Activated CD8-positive, alpha-beta T cell treated with anti-CD3 and anti-CD28 coated beads for 36 hours (primary cell): ENCODE measurements around the gene NAALADL2. TPM values are rescaled to one million over a fixed set of nuclear protein-coding genes. Genes with fewer than 3 reads are reported as not detected.

ENCODE experiments used
- ATAC-seq: fragments of 200-7000 bp; cut with Tn5 transposase; one replicate; pipeline ENCODE4 v1.10.0; 2021; ENCODE audit warnings: mild to moderate bottlenecking, moderate library complexity
- CTCF ChIA-PET: fragments of 350-600 bp; sonication (Branson Sonifier 250); formaldehyde crosslinking; loops from one replicate; lab custom pipeline; 2021; ENCODE audit warnings: antibody characterized with exemption; lab: Charles Lee
- POLR2A ChIA-PET: fragments of 350-600 bp; sonication (Branson Sonifier 250); formaldehyde crosslinking; loops from one replicate; lab custom pipeline; 2021; ENCODE audit warnings: antibody characterized with exemption; lab: Charles Lee
- DNase-seq: peaks from one replicate; pipeline ENCODE4 v3.0.0-alpha.2; 2020
- H3K27ac Mint-ChIP-seq: one replicate; pipeline ENCODE4 v1.8.0; 2021; ENCODE audit warnings: mild to moderate bottlenecking, mixed read lengths
- H3K27me3 Mint-ChIP-seq: one replicate; pipeline ENCODE4 v1.8.0; 2021; ENCODE audit warnings: mixed read lengths
- H3K36me3 Mint-ChIP-seq: one replicate; pipeline ENCODE4 v1.8.0; 2021; ENCODE audit warnings: low read depth, mixed read lengths
- H3K4me1 Mint-ChIP-seq: one replicate; pipeline ENCODE4 v1.8.0; 2021; ENCODE audit warnings: low read depth, mixed read lengths
- H3K4me3 Mint-ChIP-seq: one replicate; pipeline ENCODE4 v1.8.0; 2021; ENCODE audit warnings: mild to moderate bottlenecking, moderate library complexity, mixed read lengths
- H3K9me3 Mint-ChIP-seq: one replicate; pipeline ENCODE4 v1.8.0; 2021; ENCODE audit warnings: mixed read lengths
- CTCF ChIP-seq: fragments of 200-600 bp; IDR thresholded peaks from one replicate; pipeline ENCODE4 v1.8.0; 2022; ENCODE audit warnings: antibody characterized with exemption, mild to moderate bottlenecking
- intact Hi-C: fragments of 100-400 bp; cut with micrococcal nuclease; formaldehyde crosslinking; loops from one replicate; pipeline ENCODE4 v1.10.0; 2022
- total RNA-seq, 2 experiments: library from RNA; stranded (reverse); gene quantifications; one replicate each; pipeline ENCODE4 v1.2.3, GENCODE V29; 2021

The NAALADL2 gene
- total RNA-seq, 2 experiments from 2014 or later: 0.60 TPM; not detected in 1

DNA sequence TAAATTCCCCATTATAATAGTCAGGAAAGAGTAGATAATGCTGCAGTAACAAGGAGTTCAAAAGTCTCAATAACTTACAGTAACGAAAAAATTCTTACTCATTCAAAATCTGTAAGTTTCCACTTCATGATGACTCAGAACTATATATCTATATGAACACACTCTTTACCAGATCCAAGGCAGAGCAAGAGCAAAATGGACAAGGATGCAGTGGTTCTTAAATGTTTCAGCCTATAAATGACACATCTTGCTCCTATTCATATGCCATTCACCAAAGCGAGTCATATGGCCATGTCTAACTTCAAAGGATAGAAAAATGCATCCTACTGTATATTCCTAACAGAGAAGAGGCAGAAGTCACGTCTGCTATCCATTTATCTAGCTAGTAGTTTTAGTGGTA is 787.7 kb downstream of the NAALADL2 start:
- intact Hi-C loops: no loop called here
- POLR2A ChIA-PET: no interaction called here
- ATAC-seq (no peak), DNase-seq (no peak)
- no peaks in the 10 kb centered on the region for H3K9me3 Mint-ChIP-seq
- TF ChIP-seq CTCF: no peak
- no peak overlapping the region for H3K4me3 Mint-ChIP-seq
- CTCF ChIA-PET: no interaction called here
- no peaks in the 10 kb centered on the region for H3K27me3 Mint-ChIP-seq
- no peak overlapping the region for H3K27ac Mint-ChIP-seq
- H3K4me1 Mint-ChIP-seq: no peaks in the 10 kb centered on the region
- H3K36me3 Mint-ChIP-seq: no peaks in the 10 kb centered on the region

- H3K36me3 Mint-ChIP-seq: no peaks in the 10 kb centered on the region
- H3K9me3 Mint-ChIP-seq: peaks cover 3% of the 10 kb centered on the region
- no peak for DNase-seq
- no peaks in the 10 kb centered on the region for H3K27me3 Mint-ChIP-seq
- intact Hi-C loops: no loop called here
- no peak overlapping the region for H3K27ac Mint-ChIP-seq
- ChIA-PET CTCF (no interaction called here), POLR2A (no interaction called here)
- ATAC-seq: no peak
- no peak for TF ChIP-seq CTCF
- H3K4me3 Mint-ChIP-seq: no peak overlapping the region
- no peaks in the 10 kb centered on the region for H3K4me1 Mint-ChIP-seq
Measured at GRCh38 chr3:175648899-175649298, 789.8 kb downstream of the NAALADL2 start.

DNA sequence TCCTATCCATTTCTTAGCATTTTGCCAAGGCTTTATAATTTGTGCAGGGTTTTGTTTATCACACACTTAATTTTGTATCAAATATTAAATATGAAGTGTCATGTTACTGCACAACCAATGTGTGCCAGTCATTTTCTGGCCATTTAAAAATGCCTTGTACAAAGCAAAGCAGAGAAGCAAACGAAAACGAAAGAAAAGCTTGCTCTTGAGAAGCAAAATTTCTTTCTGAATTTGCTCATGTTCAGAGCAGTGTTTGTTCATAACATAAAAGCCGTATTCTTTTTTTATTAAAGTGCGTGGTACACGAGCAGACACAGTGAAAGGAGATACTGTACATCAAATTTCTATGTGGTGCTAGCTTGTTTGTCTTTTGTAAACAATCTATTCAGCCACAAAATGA is 792.6 kb downstream of the NAALADL2 start:
- ChIA-PET CTCF (no interaction called here), POLR2A (no interaction called here)
- DNase-seq: no peak
- Mint-ChIP-seq H3K27me3 (no peaks in the 10 kb centered on the region), H3K36me3 (no peaks in the 10 kb centered on the region), H3K9me3 (peaks cover 6% of the 10 kb centered on the region), H3K4me1 (no peaks in the 10 kb centered on the region), H3K4me3 (no peak overlapping the region), H3K27ac (no peak overlapping the region)
- no peak for TF ChIP-seq CTCF
- intact Hi-C loops: no loop called here
- no peak for ATAC-seq

GRCh38 chr3:175655351-175655750 is 796.2 kb downstream of the NAALADL2 start:
- Mint-ChIP-seq H3K27me3 (no peaks in the 10 kb centered on the region), H3K36me3 (no peaks in the 10 kb centered on the region), H3K4me3 (no peak overlapping the region), H3K27ac (no peak overlapping the region), H3K4me1 (no peaks in the 10 kb centered on the region), H3K9me3 (peaks cover 6% of the 10 kb centered on the region)
- no peak for TF ChIP-seq CTCF
- ATAC-seq (no peak), DNase-seq (no peak)
- CTCF ChIA-PET: no interaction called here
- intact Hi-C loops: no loop called here
- POLR2A ChIA-PET: no interaction called here

- H3K4me1 Mint-ChIP-seq: no peaks in the 10 kb centered on the region
- no peak for DNase-seq
- CTCF ChIA-PET: no interaction called here
- H3K27ac Mint-ChIP-seq: no peak overlapping the region
- H3K4me3 Mint-ChIP-seq: no peak overlapping the region
- TF ChIP-seq CTCF: no peak
- ATAC-seq: no peak
- POLR2A ChIA-PET: no interaction called here
- no peaks in the 10 kb centered on the region for H3K27me3 Mint-ChIP-seq
- intact Hi-C loops: no loop called here
- no peaks in the 10 kb centered on the region for H3K36me3 Mint-ChIP-seq
- peaks cover 9% of the 10 kb centered on the region for H3K9me3 Mint-ChIP-seq
Measured at GRCh38 chr3:175656461-175656860, 797.3 kb downstream of the NAALADL2 start.
